ENCODE measurements around the gene SLC13A5.

DNA sequence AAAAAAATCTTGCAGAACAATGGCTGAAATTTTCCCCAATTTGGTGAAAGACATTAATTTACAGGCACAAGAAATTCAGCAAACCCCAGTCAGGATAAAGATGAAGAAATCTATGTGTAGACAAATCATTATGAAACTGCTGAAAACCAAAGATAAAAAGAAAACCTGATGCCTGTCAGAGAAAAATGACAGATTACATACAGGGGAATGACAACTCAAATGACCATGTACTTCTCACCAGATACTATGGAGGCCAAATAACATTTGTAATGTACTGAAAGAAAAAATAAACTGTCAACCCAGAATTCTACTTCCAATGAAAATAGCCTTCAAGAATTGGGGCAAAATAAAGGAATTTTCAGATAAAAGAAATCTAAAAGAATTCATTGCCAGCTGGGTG is 35.4 kb upstream of the SLC13A5 start:
- TF ChIP-seq, protein P1, sequence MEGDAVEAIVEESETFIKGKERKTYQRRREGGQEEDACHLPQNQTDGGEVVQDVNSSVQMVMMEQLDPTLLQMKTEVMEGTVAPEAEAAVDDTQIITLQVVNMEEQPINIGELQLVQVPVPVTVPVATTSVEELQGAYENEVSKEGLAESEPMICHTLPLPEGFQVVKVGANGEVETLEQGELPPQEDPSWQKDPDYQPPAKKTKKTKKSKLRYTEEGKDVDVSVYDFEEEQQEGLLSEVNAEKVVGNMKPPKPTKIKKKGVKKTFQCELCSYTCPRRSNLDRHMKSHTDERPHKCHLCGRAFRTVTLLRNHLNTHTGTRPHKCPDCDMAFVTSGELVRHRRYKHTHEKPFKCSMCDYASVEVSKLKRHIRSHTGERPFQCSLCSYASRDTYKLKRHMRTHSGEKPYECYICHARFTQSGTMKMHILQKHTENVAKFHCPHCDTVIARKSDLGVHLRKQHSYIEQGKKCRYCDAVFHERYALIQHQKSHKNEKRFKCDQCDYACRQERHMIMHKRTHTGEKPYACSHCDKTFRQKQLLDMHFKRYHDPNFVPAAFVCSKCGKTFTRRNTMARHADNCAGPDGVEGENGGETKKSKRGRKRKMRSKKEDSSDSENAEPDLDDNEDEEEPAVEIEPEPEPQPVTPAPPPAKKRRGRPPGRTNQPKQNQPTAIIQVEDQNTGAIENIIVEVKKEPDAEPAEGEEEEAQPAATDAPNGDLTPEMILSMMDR (IDR thresholded peaks at IDR 0.05): no peak
- no peak for TF ChIP-seq POLR2AphosphoS5 (IDR thresholded peaks at IDR 0.05)
- no peak for TF ChIP-seq POLR2A (IDR thresholded peaks at IDR 0.05)
